ENCODE data around the gene SFT2D3. TPM values are rescaled to one million over a fixed set of nuclear protein-coding genes. Genes with fewer than 3 reads are reported as not detected.
"Not testable (repeated sequence)": the region's sequence is repeated elsewhere in the genome, so short reads cannot be mapped to it uniquely, and the experiment has no call there.

Gene SFT2D3
- total RNA-seq, 1 experiment from 2014 or later: 7.6 TPM

DNA sequence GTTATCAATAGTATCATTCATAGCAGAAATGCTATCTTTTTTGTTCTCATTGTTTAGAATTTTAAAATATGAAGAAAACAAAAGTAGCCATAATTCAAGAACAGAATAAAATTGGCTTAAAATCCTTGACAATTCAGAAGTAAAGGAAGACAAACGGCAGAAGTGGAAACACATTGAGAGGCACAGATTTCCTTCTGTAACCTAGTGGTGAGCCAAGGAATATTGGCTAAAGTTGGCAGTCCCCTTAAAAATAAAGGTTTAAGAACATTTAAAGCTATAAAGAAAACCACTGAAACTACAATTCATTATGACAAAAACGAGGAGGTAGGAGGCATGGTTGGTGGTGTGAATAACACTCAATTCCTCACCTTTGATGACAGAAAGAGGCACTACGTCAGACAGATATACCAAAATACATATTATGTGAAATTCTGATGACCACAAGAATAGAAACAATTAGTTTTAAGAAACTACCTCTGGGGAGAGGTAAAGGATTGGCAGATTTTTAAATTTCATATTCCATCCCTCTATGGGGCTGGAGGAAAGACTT lies 42.3 kb downstream of the SFT2D3 start:
- H3K4me3 ChIP-seq (ENCODE audit: low read depth, low read length, poor library complexity, severe bottlenecking): no peak overlapping the region
- ChIA-PET POLR2A (ENCODE audit: low non-redundant PET) (no interaction called here), CTCF (no interaction called here)
- no peaks in the 10 kb centered on the region for H3K4me1 ChIP-seq (ENCODE audit: insufficient read depth, low read length, poor library complexity, severe bottlenecking)
- BruUV-seq (replicated peaks): no TSS peak
- no peaks in the 10 kb centered on the region for H3K27me3 ChIP-seq (replicated peaks; ENCODE audit: insufficient read depth, low read depth, low read length, poor library complexity)
- H3K36me3 ChIP-seq (ENCODE audit: insufficient read depth, low read length, poor library complexity, severe bottlenecking): peaks cover 12% of the 10 kb centered on the region
- TF ChIP-seq, protein P1, sequence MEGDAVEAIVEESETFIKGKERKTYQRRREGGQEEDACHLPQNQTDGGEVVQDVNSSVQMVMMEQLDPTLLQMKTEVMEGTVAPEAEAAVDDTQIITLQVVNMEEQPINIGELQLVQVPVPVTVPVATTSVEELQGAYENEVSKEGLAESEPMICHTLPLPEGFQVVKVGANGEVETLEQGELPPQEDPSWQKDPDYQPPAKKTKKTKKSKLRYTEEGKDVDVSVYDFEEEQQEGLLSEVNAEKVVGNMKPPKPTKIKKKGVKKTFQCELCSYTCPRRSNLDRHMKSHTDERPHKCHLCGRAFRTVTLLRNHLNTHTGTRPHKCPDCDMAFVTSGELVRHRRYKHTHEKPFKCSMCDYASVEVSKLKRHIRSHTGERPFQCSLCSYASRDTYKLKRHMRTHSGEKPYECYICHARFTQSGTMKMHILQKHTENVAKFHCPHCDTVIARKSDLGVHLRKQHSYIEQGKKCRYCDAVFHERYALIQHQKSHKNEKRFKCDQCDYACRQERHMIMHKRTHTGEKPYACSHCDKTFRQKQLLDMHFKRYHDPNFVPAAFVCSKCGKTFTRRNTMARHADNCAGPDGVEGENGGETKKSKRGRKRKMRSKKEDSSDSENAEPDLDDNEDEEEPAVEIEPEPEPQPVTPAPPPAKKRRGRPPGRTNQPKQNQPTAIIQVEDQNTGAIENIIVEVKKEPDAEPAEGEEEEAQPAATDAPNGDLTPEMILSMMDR (conservative IDR thresholded peaks at IDR 0.05; ENCODE audit: low read depth, low read length): no peak
- H3K9me3 ChIP-seq (ENCODE audit: low read depth, low read length, poor library complexity, severe bottlenecking): no peaks in the 10 kb centered on the region
- H3K27ac ChIP-seq (ENCODE audit: low read depth, low read length, poor library complexity, severe bottlenecking): no peak overlapping the region
- intact Hi-C loops (cut with micrococcal nuclease; ENCODE audit: unreplicated experiment): no loop called here
- DNase-seq (ENCODE audit: low spot score): no peak

- TF ChIP-seq, protein P1 (conservative IDR thresholded peaks at IDR 0.05; ENCODE audit: low read depth, low read length): no peak
- TF ChIP-seq EZH2 (IDR thresholded peaks at IDR 0.05; ENCODE audit: borderline replicate concordance, low read depth, low read length, poor library complexity, severe bottlenecking): no peak
- CTCF ChIA-PET: no interaction called here
- peaks cover 12% of the 10 kb centered on the region for H3K36me3 ChIP-seq (ENCODE audit: insufficient read depth, low read length, poor library complexity, severe bottlenecking)
Observed at GRCh38 chr2:127747621-127748020, 46.3 kb downstream of the SFT2D3 start.

GRCh38 chr2:127749537-127749936 lies 48.2 kb downstream of the SFT2D3 start:
- CTCF ChIA-PET; BruUV-seq (replicated peaks): not testable (repeated sequence)

More at GRCh38 chr2:127747621-127748020, 46.3 kb downstream of the SFT2D3 start:
- Histone ChIP-seq H3K27ac (ENCODE audit: low read depth, low read length, poor library complexity, severe bottlenecking) (no peak overlapping the region), H3K4me1 (ENCODE audit: insufficient read depth, low read length, poor library complexity, severe bottlenecking) (no peaks in the 10 kb centered on the region), H3K4me3 (ENCODE audit: low read depth, low read length, poor library complexity, severe bottlenecking) (no peak overlapping the region), H3K9me3 (ENCODE audit: low read depth, low read length, poor library complexity, severe bottlenecking) (no peaks in the 10 kb centered on the region), H3K27me3 (replicated peaks; ENCODE audit: insufficient read depth, low read depth, low read length, poor library complexity) (no peaks in the 10 kb centered on the region)
- POLR2A ChIA-PET (ENCODE audit: low non-redundant PET): no interaction called here
- no TSS peak for BruUV-seq (replicated peaks)
- DNase-seq (ENCODE audit: low spot score): no peak
- intact Hi-C loops (cut with micrococcal nuclease; ENCODE audit: unreplicated experiment): no loop called here

GRCh38 chr2:127753374-127753773 lies 52.1 kb downstream of the SFT2D3 start:
- no peaks in the 10 kb centered on the region for H3K4me1 ChIP-seq (ENCODE audit: insufficient read depth, low read length, poor library complexity, severe bottlenecking)
- ChIA-PET CTCF (no interaction called here), POLR2A (ENCODE audit: low non-redundant PET) (no interaction called here)
- no peak overlapping the region for H3K27ac ChIP-seq (ENCODE audit: low read depth, low read length, poor library complexity, severe bottlenecking)
- no peaks in the 10 kb centered on the region for H3K9me3 ChIP-seq (ENCODE audit: low read depth, low read length, poor library complexity, severe bottlenecking)
- intact Hi-C loops (cut with micrococcal nuclease; ENCODE audit: unreplicated experiment): no loop called here
- DNase-seq (ENCODE audit: low spot score): no peak
- no peaks in the 10 kb centered on the region for H3K27me3 ChIP-seq (replicated peaks; ENCODE audit: insufficient read depth, low read depth, low read length, poor library complexity)
- no peak overlapping the region for H3K4me3 ChIP-seq (ENCODE audit: low read depth, low read length, poor library complexity, severe bottlenecking)
- H3K36me3 ChIP-seq (ENCODE audit: insufficient read depth, low read length, poor library complexity, severe bottlenecking): peaks cover 14% of the 10 kb centered on the region
- TF ChIP-seq EZH2 (IDR thresholded peaks at IDR 0.05; ENCODE audit: borderline replicate concordance, low read depth, low read length, poor library complexity, severe bottlenecking): no peak
- TF ChIP-seq, protein P1 (conservative IDR thresholded peaks at IDR 0.05; ENCODE audit: low read depth, low read length): no peak
- BruUV-seq (replicated peaks): no TSS peak

More at GRCh38 chr2:127749537-127749936, 48.2 kb downstream of the SFT2D3 start:
- H3K4me3 ChIP-seq (ENCODE audit: low read depth, low read length, poor library complexity, severe bottlenecking); H3K27ac ChIP-seq (ENCODE audit: low read depth, low read length, poor library complexity, severe bottlenecking); POLR2A ChIA-PET (ENCODE audit: low non-redundant PET); intact Hi-C loops (cut with micrococcal nuclease; ENCODE audit: unreplicated experiment); H3K27me3 ChIP-seq (replicated peaks; ENCODE audit: insufficient read depth, low read depth, low read length, poor library complexity); H3K4me1 ChIP-seq (ENCODE audit: insufficient read depth, low read length, poor library complexity, severe bottlenecking); DNase-seq (ENCODE audit: low spot score); H3K9me3 ChIP-seq (ENCODE audit: low read depth, low read length, poor library complexity, severe bottlenecking): not testable (repeated sequence)
- peaks cover 12% of the 10 kb centered on the region for H3K36me3 ChIP-seq (ENCODE audit: insufficient read depth, low read length, poor library complexity, severe bottlenecking)
